ENCODE data around the gene KCNB1.

The KCNB1 gene

GRCh38 chr20:49349078-49349477 is 133.4 kb downstream of the KCNB1 start:
- no peak for DNase-seq (ENCODE audit: low read depth)

GRCh38 chr20:49348563-49348962 is 133.9 kb downstream of the KCNB1 start:
- DNase-seq (ENCODE audit: low read depth): no peak

GRCh38 chr20:49347156-49347555 is 135.3 kb downstream of the KCNB1 start:
- no peak for DNase-seq (ENCODE audit: low read depth)

GRCh38 chr20:49346682-49347081 is 135.8 kb downstream of the KCNB1 start:
- no peak for DNase-seq (ENCODE audit: low read depth)

GRCh38 chr20:49345524-49345923 is 136.9 kb downstream of the KCNB1 start:
- no peak for DNase-seq (ENCODE audit: low read depth)

GRCh38 chr20:49344975-49345374 is 137.5 kb downstream of the KCNB1 start:
- DNase-seq (ENCODE audit: low read depth): no peak

GRCh38 chr20:49344140-49344539 is 138.3 kb downstream of the KCNB1 start:
- no peak for DNase-seq (ENCODE audit: low read depth)

GRCh38 chr20:49343246-49343645 is 139.2 kb downstream of the KCNB1 start:
- no peak for DNase-seq (ENCODE audit: low read depth)

- no peak for DNase-seq (ENCODE audit: low read depth)
Measured at GRCh38 chr20:49340161-49340966, 142.1 kb downstream of the KCNB1 start.

GRCh38 chr20:49339123-49339522 is 143.3 kb downstream of the KCNB1 start:
- no peak for DNase-seq (ENCODE audit: low read depth)

- no peak for DNase-seq (ENCODE audit: low read depth)
Measured at GRCh38 chr20:49338061-49338460, 144.4 kb downstream of the KCNB1 start.

GRCh38 chr20:49337357-49337756 is 145.1 kb downstream of the KCNB1 start:
- DNase-seq (ENCODE audit: low read depth): no peak

GRCh38 chr20:49336786-49337185 is 145.7 kb downstream of the KCNB1 start:
- DNase-seq (ENCODE audit: low read depth): no peak

- DNase-seq (ENCODE audit: low read depth): no peak
Measured at GRCh38 chr20:49335476-49335875, 147.0 kb downstream of the KCNB1 start.

GRCh38 chr20:49330701-49331615 is 151.5 kb downstream of the KCNB1 start:
- no peak for DNase-seq (ENCODE audit: low read depth)

- DNase-seq (ENCODE audit: low read depth): no peak
Measured at GRCh38 chr20:49328790-49329189, 153.7 kb downstream of the KCNB1 start.

GRCh38 chr20:49326026-49326425 is 156.4 kb downstream of the KCNB1 start:
- no peak for DNase-seq (ENCODE audit: low read depth)

- no peak for DNase-seq (ENCODE audit: low read depth)
Measured at GRCh38 chr20:49324306-49324705, 158.2 kb downstream of the KCNB1 start.

- DNase-seq (ENCODE audit: low read depth): no peak
Measured at GRCh38 chr20:49323622-49324238, 158.7 kb downstream of the KCNB1 start.

- DNase-seq (ENCODE audit: low read depth): no peak
Measured at GRCh38 chr20:49320460-49320859, 162.0 kb downstream of the KCNB1 start.

- no peak for DNase-seq (ENCODE audit: low read depth)
Measured at GRCh38 chr20:49319208-49319809, 163.2 kb downstream of the KCNB1 start.
